Occipital lobe (tissue), 2 donors: ENCODE data around the gene STARD10. TPM values are rescaled to one million over a fixed set of nuclear protein-coding genes. Genes with fewer than 3 reads are reported as not detected.
"Not testable (repeated sequence)": the region's sequence is repeated elsewhere in the genome, so short reads cannot be mapped to it uniquely, and the experiment has no call there.

Experiments used
- DNase-seq: peaks from one replicate; lab custom pipeline; 2025; lab: John Stamatoyannopoulos, UW
- total RNA-seq: library from RNA; depleted of rRNA; stranded (reverse); fragments of >200 nt; gene quantifications from one replicate; pipeline ENCODE4 v1.2.3, GENCODE V29; 2014

The STARD10 gene
- total RNA-seq, 1 donor from 2014 or later: 20.4 TPM

GRCh38 chr11:72826191-72826941, 32.5 kb upstream of the STARD10 start:
- no peak for DNase-seq

GRCh38 chr11:72825661-72826060, 31.8 kb upstream of the STARD10 start:
- no peak for DNase-seq

GRCh38 chr11:72824811-72825505, 31.1 kb upstream of the STARD10 start:
- no peak for DNase-seq

- no peak for DNase-seq
These were observed 30.2 kb upstream of the STARD10 start for GRCh38 chr11:72824020-72824419.

- DNase-seq: no peak
These were observed 29.4 kb upstream of the STARD10 start for GRCh38 chr11:72823105-72823804.

GRCh38 chr11:72821920-72822799, 28.3 kb upstream of the STARD10 start:
- peak; percentile 87 for DNase-seq

- DNase-seq: no peak
These were observed 27.5 kb upstream of the STARD10 start for GRCh38 chr11:72821221-72821919.

- no peak for DNase-seq
These were observed 26.7 kb upstream of the STARD10 start for GRCh38 chr11:72820439-72821139.

GRCh38 chr11:72818971-72819370, 25.1 kb upstream of the STARD10 start:
- DNase-seq: no peak

GRCh38 chr11:72817966-72818365, 24.1 kb upstream of the STARD10 start:
- no peak for DNase-seq

GRCh38 chr11:72816404-72816990, 22.6 kb upstream of the STARD10 start:
- DNase-seq: no peak

- DNase-seq: no peak
These were observed 21.3 kb upstream of the STARD10 start for GRCh38 chr11:72815110-72815618.

GRCh38 chr11:72814286-72815109, 20.7 kb upstream of the STARD10 start, which contains the start of gene ATG16L2:
Gene ATG16L2, plus strand, starts transcription at chr11:72814411. Its CDS starts 35 bp downstream, at chr11:72814446.
- no peak for DNase-seq

- DNase-seq: peak; percentile 80
These were observed 20.0 kb upstream of the STARD10 start for GRCh38 chr11:72813740-72814285.

GRCh38 chr11:72812967-72813739, 19.3 kb upstream of the STARD10 start:
- no peak for DNase-seq

GRCh38 chr11:72812604-72812966, 18.7 kb upstream of the STARD10 start:
- DNase-seq: no peak

- not testable (repeated sequence) for DNase-seq
These were observed 17.8 kb upstream of the STARD10 start for GRCh38 chr11:72811686-72812085.
